Breast epithelium (tissue), 3 donors: ENCODE data around the gene SEC14L1.

Experiments used
- CTCF ChIP-seq, 3 donors: fragments of 450-650 bp; IDR thresholded peaks; one replicate each; pipeline ENCODE4 v1.5.1; 2016 to 2017; ENCODE audit warnings: antibody characterized with exemption in 3 of 3, mild to moderate bottlenecking in 3 of 3, moderate library complexity in 3 of 3
- POLR2A ChIP-seq: fragments of 450-650 bp; IDR thresholded peaks from one replicate; pipeline ENCODE4 v1.6.1; 2016; ENCODE audit warnings: antibody characterized with exemption, mild to moderate bottlenecking, moderate library complexity

- TF ChIP-seq POLR2A (no peak), CTCF (IDR thresholded peaks at IDR 0.05) (no peak)
Measured at GRCh38 chr17:77186141-77186604, 45.4 kb downstream of the SEC14L1 start.
